IMR-90 (cell line): ENCODE results near the gene CMTM1. TPM values are rescaled to one million over a fixed set of nuclear protein-coding genes. Genes with fewer than 3 reads are reported as not detected.
A peak's percentile ranks its signal among the peaks of the same experiment; 100 is the strongest.

Experiments
- ATAC-seq: fragments of 200-7000 bp; cut with Tn5 transposase; 2 replicates; pipeline ENCODE4 v1.9.1; 2020; ENCODE audit warnings: low read depth, mild to moderate bottlenecking, moderate library complexity
- BruUV-seq: library from RNA; stranded (reverse); fragments of 400-500 nt; replicated peaks from 2 replicates; lab custom pipeline; 2021; lab: Mats Ljungman, UMichigan
- CTCF ChIA-PET: fragments of 300-600 bp; formaldehyde crosslinking; extraction: SDS; loops from one replicate; lab custom pipeline; 2021; ENCODE audit warnings: antibody characterized with exemption; lab: Yijun Ruan, JAX
- POLR2A ChIA-PET: fragments of 300-600 bp; sonication (Branson Sonifier 250); formaldehyde crosslinking; loops from one replicate; lab custom pipeline; 2022; ENCODE audit warnings: antibody characterized with exemption; ENCODE audit not compliant: unreplicated experiment; lab: Charles Lee
- DNase-seq: peaks from one replicate; pipeline ENCODE4 v3.0.0; 2013
- H2AFZ ChIP-seq: replicated peaks from 2 replicates; pipeline ENCODE3; 2013; ENCODE audit warnings: low read length, mild to moderate bottlenecking; ENCODE audit not compliant: poor library complexity
- H2AK5ac ChIP-seq: 2 replicates; pipeline ENCODE4 v1.6.1; 2013; ENCODE audit warnings: low read depth, low read length, inconsistent platforms
- H2AK9ac ChIP-seq: replicated peaks from 2 replicates; pipeline ENCODE3; 2013; ENCODE audit warnings: mild to moderate bottlenecking, low read depth, low read length, moderate library complexity; ENCODE audit not compliant: poor library complexity
- H2BK120ac ChIP-seq: 2 replicates; pipeline ENCODE4 v1.6.1; 2013; ENCODE audit warnings: low read depth, low read length, inconsistent platforms
- H2BK15ac ChIP-seq: 3 replicates; pipeline ENCODE4 v1.6.1; 2013; ENCODE audit warnings: low read depth, low read length, inconsistent platforms
- H2BK20ac ChIP-seq: 2 replicates; pipeline ENCODE4 v1.6.1; 2013; ENCODE audit warnings: low read depth, mild to moderate bottlenecking, inconsistent platforms, low read length, moderate library complexity
- H2BK5ac ChIP-seq: 2 replicates; pipeline ENCODE4 v1.6.1; 2013; ENCODE audit warnings: mild to moderate bottlenecking, low read depth, low read length, inconsistent platforms; ENCODE audit not compliant: poor library complexity, severe bottlenecking
- H3K14ac ChIP-seq: replicated peaks from 2 replicates; pipeline ENCODE4 v1.6.1; 2013; ENCODE audit warnings: low read depth, low read length, inconsistent platforms
- H3K18ac ChIP-seq: 2 replicates; pipeline ENCODE4 v1.6.1; 2013; ENCODE audit warnings: low read depth, low read length, control low read depth
- H3K23ac ChIP-seq: 2 replicates; pipeline ENCODE4 v1.6.1; 2013; ENCODE audit warnings: low read depth, low read length, inconsistent platforms
- H3K27ac ChIP-seq: 2 replicates; pipeline ENCODE4 v1.5.1; 2013; ENCODE audit warnings: mild to moderate bottlenecking, control low read depth, low read length; ENCODE audit not compliant: insufficient read depth
- H3K27me3 ChIP-seq: 2 replicates; pipeline ENCODE4 v1.6.1; 2013; ENCODE audit warnings: low read length; ENCODE audit not compliant: control insufficient read depth, insufficient read depth
- H3K36me3 ChIP-seq: 2 replicates; pipeline ENCODE4 v1.6.1; 2013; ENCODE audit warnings: low read length, mixed read lengths; ENCODE audit not compliant: control insufficient read depth, insufficient read depth
- H3K4ac ChIP-seq: 2 replicates; pipeline ENCODE4 v1.6.1; 2013; ENCODE audit warnings: low read depth, low read length, inconsistent platforms
- H3K4me1 ChIP-seq: 2 replicates; pipeline ENCODE4 v1.6.1; 2013; ENCODE audit warnings: low read length, mixed read lengths; ENCODE audit not compliant: control insufficient read depth, insufficient read depth
- H3K4me2 ChIP-seq: 2 replicates; pipeline ENCODE4 v1.6.1; 2013; ENCODE audit warnings: low read depth, mild to moderate bottlenecking, control low read depth, low read length, moderate library complexity
- H3K4me3 ChIP-seq: 2 replicates; pipeline ENCODE4 v1.5.1; 2013; ENCODE audit warnings: low read depth, mild to moderate bottlenecking, control low read depth, low read length, moderate library complexity; ENCODE audit not compliant: insufficient read depth
- H3K56ac ChIP-seq: 2 replicates; pipeline ENCODE4 v1.6.1; 2013; ENCODE audit warnings: low read length, inconsistent platforms; ENCODE audit not compliant: insufficient read depth; ENCODE audit errors: extremely low read depth
- H3K79me1 ChIP-seq, 2 experiments: 2 replicates each; pipeline ENCODE4 v1.6.1; 2013; ENCODE audit warnings: low read length in 2 of 2, inconsistent platforms in 1 of 2, low read depth in 1 of 2
- H3K9ac ChIP-seq: 2 replicates; pipeline ENCODE4 v1.6.1; 2013; ENCODE audit warnings: low read depth, low read length, control low read depth
- H3K9me1 ChIP-seq: 2 replicates; pipeline ENCODE4 v1.6.1; 2013; ENCODE audit warnings: low read length, inconsistent platforms; ENCODE audit not compliant: insufficient read depth
- H3K9me3 ChIP-seq: 2 replicates; pipeline ENCODE4 v1.6.1; 2013; ENCODE audit warnings: low read length; ENCODE audit not compliant: control insufficient read depth, insufficient read depth
- H4K20me1 ChIP-seq: 2 replicates; pipeline ENCODE4 v1.6.1; 2013; ENCODE audit warnings: low read length, inconsistent platforms; ENCODE audit not compliant: insufficient read depth
- H4K5ac ChIP-seq: 2 replicates; pipeline ENCODE4 v1.6.1; 2013; ENCODE audit warnings: mild to moderate bottlenecking, low read depth, low read length, control low read depth
- H4K8ac ChIP-seq, 2 experiments: 2 replicates each; pipeline ENCODE4 v1.6.1; 2013; ENCODE audit warnings: low read depth in 2 of 2, low read length in 2 of 2, control low read depth in 1 of 2, inconsistent platforms in 1 of 2
- H4K91ac ChIP-seq: 2 replicates; pipeline ENCODE4 v1.6.1; 2013; ENCODE audit warnings: low read depth, low read length, inconsistent platforms; ENCODE audit not compliant: insufficient read depth
- CEBPB ChIP-seq: IDR thresholded peaks from 2 replicates; pipeline ENCODE4 v1.6.1; 2012; ENCODE audit warnings: low read depth, low read length, improper control_type of control experiment
- CHD1 ChIP-seq: IDR thresholded peaks from 2 replicates; pipeline ENCODE4 v1.6.1; 2012; ENCODE audit warnings: low read depth, low read length, improper control_type of control experiment
- FOS ChIP-seq: fragments of 150-350 bp; IDR thresholded peaks from 2 replicates; pipeline ENCODE4 v1.6.1; 2016; ENCODE audit warnings: low read depth, low read length
- MAZ ChIP-seq: IDR thresholded peaks from 2 replicates; pipeline ENCODE4 v1.6.1; 2012; ENCODE audit warnings: low read depth, mild to moderate bottlenecking, low read length, improper control_type of control experiment, moderate library complexity, borderline replicate concordance
- POLR2A ChIP-seq: IDR thresholded peaks from 2 replicates; pipeline ENCODE4 v1.6.1; 2012; ENCODE audit warnings: mild to moderate bottlenecking, low read depth, low read length
- SMC3 ChIP-seq: fragments of 150-350 bp; IDR thresholded peaks from 2 replicates; pipeline ENCODE4 v1.6.1; 2016; ENCODE audit warnings: low read depth, mild to moderate bottlenecking, antibody characterized with exemption, low read length, moderate library complexity
- WGBS, 2 experiments: methylation state at CpG; one replicate each; pipeline versions ENCODE4 v1.1.5 to v1.1.7; 2013; ENCODE audit warnings: missing lambda C conversion rate in 2 of 2; ENCODE audit not compliant: insufficient read length in 1 of 2; ENCODE audit errors: extremely low coverage in 2 of 2; 5-methylcytosine and 5-hydroxymethylcytosine counted together
- dilution Hi-C: fragments of 300-500 bp; cut with HindIII; formaldehyde crosslinking; loops from one replicate; pipeline ENCODE4 v1.14.3; 2018; ENCODE audit warnings: low sequenced_read_pairs; ENCODE audit not compliant: unreplicated experiment
- in situ Hi-C: fragments of 300-500 bp; cut with MboI; formaldehyde crosslinking; loops from 3 replicates; pipeline ENCODE4 v1.14.3; 2019; ENCODE audit warnings: low sequenced_read_pairs, inconsistent platforms, mixed read lengths
- intact Hi-C: fragments of 100-400 bp; cut with micrococcal nuclease; formaldehyde crosslinking; loops from 2 replicates; pipeline ENCODE4 v1.10.0; 2022
- polyA plus RNA-seq, 3 experiments: library from polyadenylated mRNA; depleted of rRNA; stranded (reverse); fragments of >200 nt; gene quantifications; 2 replicates each; pipeline ENCODE4 v1.2.3, GENCODE V29; 2012; ENCODE audit warnings: low replicate concordance in 1 of 3
- total RNA-seq: library from RNA; depleted of rRNA; stranded (reverse); fragments of >200 nt; gene quantifications from 2 replicates; pipeline ENCODE4 v1.2.3, GENCODE V29; 2012

The CMTM1 gene
- total and polyA plus RNA-seq, 2 of the 4 experiments (the other 2 are of a cell fraction) = 0.54 to 2.1 TPM

DNA sequence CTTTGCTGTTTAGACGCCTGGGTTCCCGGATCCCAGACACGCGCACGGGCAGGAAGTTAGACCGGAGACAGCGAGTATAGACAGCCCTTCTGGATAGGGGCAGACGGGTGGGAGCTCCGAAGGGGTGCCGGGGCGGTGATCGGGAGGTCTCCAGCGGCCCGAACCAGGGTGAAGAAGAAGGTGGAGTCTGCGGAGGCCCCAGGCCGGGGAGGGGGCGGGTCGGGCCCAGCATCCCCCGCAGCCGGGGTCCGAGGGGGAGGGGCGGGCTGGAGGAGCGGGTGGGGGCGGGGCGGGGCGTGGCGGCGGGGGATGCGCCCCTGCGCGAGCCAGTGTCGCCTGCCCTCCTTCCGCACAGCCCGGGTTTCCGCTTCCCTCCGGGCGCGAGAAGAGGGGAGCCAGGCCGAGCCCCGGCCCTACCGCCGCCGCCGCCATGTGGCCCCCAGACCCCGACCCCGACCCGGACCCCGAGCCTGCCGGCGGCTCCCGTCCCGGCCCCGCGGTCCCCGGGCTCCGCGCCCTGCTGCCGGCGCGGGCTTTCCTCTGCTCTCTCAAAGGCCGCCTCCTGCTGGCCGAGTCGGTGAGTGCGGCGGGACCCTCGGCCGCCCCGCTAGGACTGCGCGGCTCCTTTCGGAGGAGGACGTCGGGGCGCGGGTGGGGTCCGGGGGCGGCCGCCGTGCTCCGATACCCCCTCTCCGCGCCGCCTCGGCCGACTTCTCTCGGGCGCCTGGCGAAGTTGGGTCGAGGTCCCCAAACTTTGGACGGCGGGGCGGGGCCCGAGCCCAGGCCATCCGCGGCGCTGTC lies 38.3 kb downstream of the CMTM1 start, which contains the start of gene CMTM3 (continued):
- TF ChIP-seq MAZ (0 out of 2 replicates have a peak, but pooled peaks have one; percentile 2), CEBPB (no peak), POLR2A (no peak)

DNA sequence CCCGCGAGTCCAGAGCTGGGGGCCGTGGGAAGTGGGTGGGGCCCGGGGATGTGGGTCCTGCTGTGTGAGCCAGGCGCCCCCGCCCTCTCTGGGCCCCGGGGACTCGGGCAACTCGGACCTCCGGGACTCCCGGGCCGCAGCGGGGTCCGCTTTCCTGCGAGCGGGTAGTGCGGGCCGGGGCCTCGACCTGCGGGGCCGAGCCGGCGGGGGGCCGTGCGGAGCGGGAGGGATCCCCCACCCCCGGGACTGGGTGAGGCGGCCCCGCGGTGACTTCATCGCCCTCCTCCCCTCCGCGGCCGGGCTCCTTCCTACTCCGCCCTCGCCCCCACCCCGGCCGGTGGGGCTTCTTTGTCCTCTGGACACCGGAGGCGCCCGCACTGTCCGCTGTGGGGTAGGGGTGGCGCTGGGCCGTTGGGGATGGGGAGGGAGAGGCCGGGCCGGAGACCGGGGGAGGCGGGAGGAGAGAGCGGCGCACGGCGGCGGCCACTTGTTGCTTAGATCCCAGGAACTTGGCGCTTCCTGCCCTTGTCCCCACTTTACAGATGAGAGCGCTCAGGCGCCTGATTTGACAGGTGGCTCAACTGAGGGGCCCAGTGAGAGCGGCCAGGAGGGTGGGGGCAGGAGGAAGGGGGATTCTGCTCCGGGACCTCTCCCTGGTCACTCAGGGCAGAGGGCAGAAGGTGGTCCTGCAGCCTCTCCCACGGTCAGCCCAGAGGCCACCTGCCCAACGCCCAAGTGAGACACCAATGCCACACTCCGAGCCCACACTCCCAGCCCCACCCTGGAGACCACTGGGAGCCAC lies 39.1 kb downstream of the CMTM1 start:
- dilution Hi-C loops = no loop called here

More for the DNA sequence above, 39.1 kb downstream of the CMTM1 start:
- Histone ChIP-seq H3K14ac (peak overlapping the region; percentile 48), H3K9me3 (peaks cover 5% of the 10 kb centered on the region; the same call in 1 of the 2 replicates), H2BK5ac (peak overlapping the region; percentile 53), H4K91ac (peak overlapping the region; percentile 84), H3K4me1 (peaks cover 21% of the 10 kb centered on the region), H4K8ac (peak overlapping the region; percentile 34 to 57; a peak in 1 of 4 replicates), H3K4me2 (peak overlapping the region; percentile 81), H3K36me3 (peaks cover 18% of the 10 kb centered on the region), H3K18ac (peak overlapping the region; percentile 17; the same call in 1 of the 2 replicates), H2BK20ac (no peak overlapping the region), H3K9ac (peak overlapping the region; percentile 58), H2AK5ac (peak overlapping the region; percentile 93), H3K79me1 (peaks cover 13 to 55% of the 10 kb centered on the region in 2 experiments), H4K5ac (peak overlapping the region; percentile 56), H3K4ac (peak overlapping the region; percentile 89), H2BK15ac (no peak overlapping the region; the same call in 2 of the 3 replicates), H2BK120ac (peak overlapping the region; percentile 18; the same call in 1 of the 2 replicates), H3K4me3 (peak overlapping the region; percentile 74), H2AK9ac (peak overlapping the region; percentile 94), H3K9me1 (peaks cover 10% of the 10 kb centered on the region), H3K27me3 (no peaks in the 10 kb centered on the region), H3K56ac (no peak overlapping the region), H3K23ac (peak overlapping the region; percentile 58), H4K20me1 (peaks cover 17% of the 10 kb centered on the region), H2AFZ (peak overlapping the region; percentile 88), H3K27ac (peak overlapping the region; percentile 76)
- CTCF ChIA-PET = no interaction called here
- WGBS, 2 experiments = 1% methylated on average over 33 of the region's 61 CpGs; no CpG with 5 or more reads in 1 of the 2 experiments
- intact Hi-C loops = loop anchor here (2.0 to 5.0 kb wide), 3 partner anchors 53 to 137 kb away; partner anchors contain the start of gene CKLF
- DNase-seq (peak; percentile 34), ATAC-seq (peak; percentile 50)
- POLR2A ChIA-PET = no interaction called here
- no TSS peak for BruUV-seq
- peak; percentile 70; the same call in 1 of the 2 replicates for TF ChIP-seq POLR2A
- no peak for TF ChIP-seq SMC3
- TF ChIP-seq FOS = no peak
- TF ChIP-seq MAZ = peak; percentile 76
- no peak for TF ChIP-seq CHD1
- in situ Hi-C loops = no loop called here
